Measurements from ENCODE around the gene LAMA2.

LAMA2 gene

GRCh38 chr6:129351807-129352206 is 468.9 kb downstream of the LAMA2 start:
- TF ChIP-seq, protein P1, sequence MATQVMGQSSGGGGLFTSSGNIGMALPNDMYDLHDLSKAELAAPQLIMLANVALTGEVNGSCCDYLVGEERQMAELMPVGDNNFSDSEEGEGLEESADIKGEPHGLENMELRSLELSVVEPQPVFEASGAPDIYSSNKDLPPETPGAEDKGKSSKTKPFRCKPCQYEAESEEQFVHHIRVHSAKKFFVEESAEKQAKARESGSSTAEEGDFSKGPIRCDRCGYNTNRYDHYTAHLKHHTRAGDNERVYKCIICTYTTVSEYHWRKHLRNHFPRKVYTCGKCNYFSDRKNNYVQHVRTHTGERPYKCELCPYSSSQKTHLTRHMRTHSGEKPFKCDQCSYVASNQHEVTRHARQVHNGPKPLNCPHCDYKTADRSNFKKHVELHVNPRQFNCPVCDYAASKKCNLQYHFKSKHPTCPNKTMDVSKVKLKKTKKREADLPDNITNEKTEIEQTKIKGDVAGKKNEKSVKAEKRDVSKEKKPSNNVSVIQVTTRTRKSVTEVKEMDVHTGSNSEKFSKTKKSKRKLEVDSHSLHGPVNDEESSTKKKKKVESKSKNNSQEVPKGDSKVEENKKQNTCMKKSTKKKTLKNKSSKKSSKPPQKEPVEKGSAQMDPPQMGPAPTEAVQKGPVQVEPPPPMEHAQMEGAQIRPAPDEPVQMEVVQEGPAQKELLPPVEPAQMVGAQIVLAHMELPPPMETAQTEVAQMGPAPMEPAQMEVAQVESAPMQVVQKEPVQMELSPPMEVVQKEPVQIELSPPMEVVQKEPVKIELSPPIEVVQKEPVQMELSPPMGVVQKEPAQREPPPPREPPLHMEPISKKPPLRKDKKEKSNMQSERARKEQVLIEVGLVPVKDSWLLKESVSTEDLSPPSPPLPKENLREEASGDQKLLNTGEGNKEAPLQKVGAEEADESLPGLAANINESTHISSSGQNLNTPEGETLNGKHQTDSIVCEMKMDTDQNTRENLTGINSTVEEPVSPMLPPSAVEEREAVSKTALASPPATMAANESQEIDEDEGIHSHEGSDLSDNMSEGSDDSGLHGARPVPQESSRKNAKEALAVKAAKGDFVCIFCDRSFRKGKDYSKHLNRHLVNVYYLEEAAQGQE (IDR thresholded peaks at IDR 0.05; ENCODE audit: insufficient read depth in 1 of 2, low read depth in 2 of 2, low read length in 2 of 2), result no peak
- no peak for TF ChIP-seq TAF1 (IDR thresholded peaks at IDR 0.05; ENCODE audit: borderline replicate concordance, insufficient read depth, low read length)
- no peak for TF ChIP-seq POLR2AphosphoS5 (IDR thresholded peaks at IDR 0.05; ENCODE audit: low read depth, low read length)
- no peak for TF ChIP-seq SIN3A (IDR thresholded peaks at IDR 0.05; ENCODE audit: borderline replicate concordance, insufficient read depth, low read length)
- no peak for TF ChIP-seq FOXP2 (optimal IDR thresholded peaks at IDR 0.05; ENCODE audit: borderline replicate concordance, extremely low read depth, extremely low read length, insufficient read depth)

GRCh38 chr6:129353067-129353466 is 470.1 kb downstream of the LAMA2 start:
- TF ChIP-seq, protein P1 (IDR thresholded peaks at IDR 0.05; ENCODE audit: insufficient read depth in 1 of 2, low read depth in 2 of 2, low read length in 2 of 2), result no peak
- TF ChIP-seq SIN3A (IDR thresholded peaks at IDR 0.05; ENCODE audit: borderline replicate concordance, insufficient read depth, low read length) (no peak), TAF1 (IDR thresholded peaks at IDR 0.05; ENCODE audit: borderline replicate concordance, insufficient read depth, low read length) (no peak), POLR2AphosphoS5 (IDR thresholded peaks at IDR 0.05; ENCODE audit: low read depth, low read length) (no peak), FOXP2 (optimal IDR thresholded peaks at IDR 0.05; ENCODE audit: borderline replicate concordance, extremely low read depth, extremely low read length, insufficient read depth) (no peak)

DNA sequence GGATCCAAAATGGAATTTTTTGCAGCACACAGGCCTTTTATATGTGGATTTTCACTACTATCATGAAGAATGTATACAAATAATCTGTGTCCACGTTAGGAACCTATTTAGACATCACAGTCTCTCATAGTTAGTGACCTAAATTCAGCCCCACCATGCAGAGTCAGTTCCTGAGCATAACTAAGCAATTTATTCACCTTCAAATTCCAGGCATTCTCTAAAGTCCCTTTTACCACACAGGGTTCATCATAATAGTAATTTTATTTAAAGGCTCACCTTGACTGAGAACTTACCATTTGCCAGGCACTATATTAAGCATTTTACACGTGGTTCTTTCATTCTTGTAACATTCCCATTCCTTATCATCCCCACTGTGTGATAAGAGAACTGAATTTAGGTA is 473.2 kb downstream of the LAMA2 start:
- TF ChIP-seq SIN3A (IDR thresholded peaks at IDR 0.05; ENCODE audit: borderline replicate concordance, insufficient read depth, low read length) (no peak), POLR2AphosphoS5 (IDR thresholded peaks at IDR 0.05; ENCODE audit: low read depth, low read length) (no peak), FOXP2 (optimal IDR thresholded peaks at IDR 0.05; ENCODE audit: borderline replicate concordance, extremely low read depth, extremely low read length, insufficient read depth) (no peak)
- TF ChIP-seq, protein P1 (IDR thresholded peaks at IDR 0.05; ENCODE audit: insufficient read depth in 1 of 2, low read depth in 2 of 2, low read length in 2 of 2), result no peak

DNA sequence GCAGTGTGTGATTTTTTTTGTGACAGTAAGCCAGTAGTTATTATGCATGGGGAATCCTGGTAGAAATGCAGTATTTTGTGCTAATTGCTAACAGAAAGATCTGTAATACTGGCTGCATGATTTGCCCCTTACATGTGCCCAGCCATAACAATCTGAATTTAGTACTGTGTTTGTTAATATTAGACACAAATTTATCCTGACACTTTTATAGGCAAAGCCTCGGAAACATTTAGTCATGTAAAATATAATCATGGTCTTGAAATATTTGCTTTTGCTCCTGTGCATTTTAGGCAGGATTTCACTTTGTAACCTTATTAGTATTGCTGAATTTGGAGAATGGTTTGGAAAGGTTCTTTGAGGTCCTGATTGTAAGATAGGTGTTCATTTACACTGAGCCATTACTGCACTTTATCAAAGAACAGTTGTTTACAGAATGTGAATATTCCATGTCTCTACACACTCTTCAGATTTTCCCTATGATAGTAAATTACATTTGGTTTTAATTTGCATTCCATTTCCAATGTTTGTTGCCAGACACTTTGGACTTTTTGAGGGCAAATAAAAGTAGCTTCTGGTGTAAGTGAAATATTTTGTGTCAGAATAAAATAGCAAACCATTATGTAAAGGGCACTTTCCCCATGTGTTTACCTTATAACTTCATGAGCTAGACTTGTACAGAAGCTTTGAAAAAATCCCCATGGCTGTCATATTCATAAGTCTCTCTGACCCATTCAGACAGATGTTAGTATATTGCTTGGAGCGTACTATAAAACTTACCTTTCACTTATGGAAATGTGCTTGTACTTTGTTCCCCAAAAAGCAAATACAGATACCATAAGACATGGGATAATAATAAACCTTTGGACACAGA is 477.1 kb downstream of the LAMA2 start:
- TF ChIP-seq TAF1 (IDR thresholded peaks at IDR 0.05; ENCODE audit: borderline replicate concordance, insufficient read depth, low read length) (no peak), POLR2AphosphoS5 (IDR thresholded peaks at IDR 0.05; ENCODE audit: low read depth, low read length) (no peak), FOXP2 (optimal IDR thresholded peaks at IDR 0.05; ENCODE audit: borderline replicate concordance, extremely low read depth, extremely low read length, insufficient read depth) (no peak), SIN3A (IDR thresholded peaks at IDR 0.05; ENCODE audit: borderline replicate concordance, insufficient read depth, low read length) (no peak)
- TF ChIP-seq, protein P1 (IDR thresholded peaks at IDR 0.05; ENCODE audit: insufficient read depth in 1 of 2, low read depth in 2 of 2, low read length in 2 of 2), result no peak

Data from PFSK-1 (cell line).